T-helper 9 cell (primary cell): ENCODE data around the gene ACER3.
"Not testable (repeated sequence)": the region's sequence is repeated elsewhere in the genome, so short reads cannot be mapped to it uniquely, and the experiment has no call there.

Source experiments
- DNase-seq: peaks from one replicate; pipeline ENCODE4 v3.0.0-alpha.2; 2020

ACER3 gene

DNA sequence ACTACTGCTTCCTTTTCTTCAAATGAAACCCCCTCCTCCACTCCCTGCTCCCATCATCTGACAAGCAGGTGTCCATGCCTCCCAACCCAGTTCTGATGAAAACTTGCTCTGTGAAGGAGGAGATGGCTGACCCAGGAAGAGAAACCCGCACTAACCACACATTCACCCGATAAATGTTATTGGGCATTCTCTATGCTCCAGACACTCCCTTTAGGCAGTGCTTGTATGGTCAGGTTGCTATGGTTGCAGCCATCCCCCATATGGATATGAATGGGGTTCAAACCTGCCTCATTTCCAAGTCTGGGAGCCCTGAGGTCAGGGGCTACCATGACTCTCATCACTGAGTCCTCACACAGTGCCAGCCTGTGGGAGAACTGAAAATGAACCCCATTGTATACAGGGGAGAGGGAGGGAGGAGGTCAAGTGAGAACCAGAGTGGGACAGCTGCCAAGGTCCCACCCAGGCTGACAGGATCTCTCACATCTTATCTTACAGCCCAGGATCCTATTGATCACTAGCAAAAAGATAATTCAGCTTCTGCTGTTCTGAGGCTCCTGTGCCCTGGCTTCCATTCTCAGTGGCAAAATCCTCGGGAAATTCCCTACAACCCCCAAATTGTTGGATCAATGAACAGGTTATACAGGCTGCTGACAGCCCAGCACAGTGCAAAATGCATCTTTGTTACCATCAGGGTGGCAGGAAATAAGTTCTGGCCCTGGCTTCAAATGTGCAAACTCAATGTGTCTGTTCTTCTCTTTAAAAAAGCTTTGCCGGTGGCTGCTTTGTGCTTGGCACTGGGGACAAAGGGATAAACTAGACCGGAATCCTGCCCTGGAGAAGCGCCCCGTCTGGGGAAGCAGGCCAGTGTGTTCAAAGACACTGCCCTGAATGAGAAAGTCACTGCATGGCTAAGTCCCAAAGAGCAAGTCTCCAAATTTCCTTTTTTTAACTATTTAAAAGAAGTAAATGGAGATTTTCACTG, 22.7 kb upstream of the ACER3 start:
- no peak for DNase-seq

DNA sequence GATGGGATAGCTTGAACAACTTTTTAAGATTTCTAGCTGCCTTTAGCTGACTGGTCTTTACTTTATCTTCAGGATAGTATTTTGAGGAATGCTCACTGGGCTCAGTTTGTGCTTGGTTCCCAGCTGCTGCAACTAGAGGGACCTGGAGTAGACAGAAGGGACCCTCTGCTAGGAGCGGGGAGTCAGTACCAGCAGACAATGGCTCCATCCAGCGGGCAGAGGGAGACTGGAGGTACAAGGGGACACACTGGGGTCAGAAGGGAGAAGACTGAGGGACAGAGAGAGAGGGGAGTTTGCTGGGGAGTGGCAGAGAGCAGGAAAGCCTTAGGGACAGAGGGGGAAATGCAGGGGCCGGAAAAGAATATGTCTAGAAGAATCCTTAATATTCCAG, 22.0 kb upstream of the ACER3 start:
- no peak for DNase-seq

DNA sequence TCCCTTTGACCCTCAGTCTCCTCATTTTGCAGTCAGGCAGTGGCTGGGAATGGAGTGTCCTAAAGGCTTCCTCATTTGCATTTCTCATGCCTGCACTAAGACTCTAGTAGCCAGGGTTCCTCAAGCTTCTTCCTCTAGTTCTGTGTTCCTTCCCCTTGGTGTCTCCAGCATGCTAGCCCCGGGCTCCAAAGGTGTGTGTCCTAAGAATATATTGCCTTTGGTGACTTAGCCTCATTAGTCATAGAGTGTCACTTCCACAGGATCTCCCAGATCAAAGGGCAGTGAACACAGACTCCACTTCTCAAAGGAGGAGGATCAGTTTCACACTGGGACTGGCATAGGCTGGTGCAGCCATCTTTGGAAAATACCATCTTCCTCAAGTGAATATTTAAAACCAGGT, 21.4 kb upstream of the ACER3 start:
- no peak for DNase-seq

DNA sequence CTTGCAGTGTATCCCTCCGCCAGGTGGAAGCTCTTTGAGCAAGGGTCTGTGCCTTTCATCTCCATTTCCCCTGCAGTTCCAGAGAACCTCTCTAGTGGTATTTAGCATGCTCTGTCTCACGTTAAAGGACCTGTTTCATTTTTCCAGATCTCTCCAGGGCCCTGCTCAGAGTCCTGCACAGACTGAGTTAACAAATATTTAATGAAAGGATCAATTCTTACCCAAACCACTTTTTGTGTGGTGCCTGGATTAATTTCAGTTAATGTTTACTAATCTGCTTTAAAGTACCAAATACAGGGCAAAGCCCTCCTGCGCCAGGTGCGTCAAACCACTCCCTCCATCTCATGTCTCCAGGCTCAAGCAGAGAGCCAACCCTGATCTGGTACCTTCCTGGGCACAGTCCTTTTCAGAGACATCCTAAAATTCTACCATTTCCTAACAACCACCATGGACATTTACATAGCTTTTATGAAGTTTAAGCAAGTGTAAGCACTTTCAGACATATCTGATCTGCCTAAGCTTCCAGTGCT, 18.7 kb upstream of the ACER3 start:
- DNase-seq: no peak

DNA sequence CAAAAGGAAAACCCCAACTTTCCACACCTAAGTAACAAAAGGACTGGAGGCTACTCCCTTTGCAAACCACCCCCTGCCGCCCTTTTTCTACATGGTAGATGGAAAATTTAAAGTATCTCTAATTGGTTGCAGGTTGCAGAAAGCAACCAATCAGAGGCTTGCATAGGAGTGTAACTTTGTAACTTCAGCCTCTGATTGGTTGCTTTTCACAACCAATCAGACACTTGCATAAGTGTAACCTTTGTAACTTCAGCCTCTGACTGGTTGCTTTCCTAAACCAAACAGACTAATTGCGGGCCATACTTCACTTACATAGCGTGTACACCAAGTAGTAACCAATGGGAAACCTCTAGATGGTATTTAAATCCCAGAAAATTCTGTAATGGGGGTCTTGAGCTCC, 16.8 kb upstream of the ACER3 start:
- DNase-seq: no peak

DNA sequence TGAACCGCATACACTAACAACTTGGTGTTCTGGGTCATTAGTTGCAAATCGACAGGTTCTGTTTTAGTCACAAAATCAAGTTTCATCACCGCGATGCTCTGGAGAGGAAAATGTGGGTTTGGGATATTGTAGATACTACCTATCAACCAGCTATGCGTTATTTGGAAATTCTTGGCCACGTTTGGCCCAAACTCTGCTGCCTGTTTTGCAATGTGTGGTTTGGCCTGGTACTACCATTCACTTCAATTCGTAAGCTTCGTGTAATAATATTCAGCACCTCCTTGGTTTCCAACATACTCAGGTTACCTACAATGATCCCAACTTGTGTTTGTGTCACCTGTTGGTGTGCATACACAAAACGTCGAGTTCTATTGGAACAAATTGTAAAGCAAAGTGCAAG, 16.2 kb upstream of the ACER3 start:
- DNase-seq: no peak

DNA sequence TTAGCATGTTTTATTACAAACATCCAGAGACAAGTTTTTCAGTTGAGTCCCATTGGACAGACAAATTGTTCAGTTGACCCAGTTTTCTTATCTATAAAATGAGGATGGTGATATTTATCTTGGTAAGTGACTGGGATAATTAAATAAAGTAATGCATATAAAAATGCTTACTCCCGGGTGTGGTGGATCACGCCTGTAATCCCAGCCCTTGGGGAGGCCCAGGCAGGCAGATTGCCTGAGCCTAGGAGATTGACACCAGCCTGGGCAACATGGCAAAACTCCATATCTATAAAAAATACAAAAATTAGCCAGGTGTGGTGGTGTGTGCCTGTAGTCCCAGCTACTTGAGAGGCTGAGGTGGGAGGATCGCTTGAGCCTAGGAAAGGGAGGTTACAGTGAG, 15.6 kb upstream of the ACER3 start:
- DNase-seq: no peak

DNA sequence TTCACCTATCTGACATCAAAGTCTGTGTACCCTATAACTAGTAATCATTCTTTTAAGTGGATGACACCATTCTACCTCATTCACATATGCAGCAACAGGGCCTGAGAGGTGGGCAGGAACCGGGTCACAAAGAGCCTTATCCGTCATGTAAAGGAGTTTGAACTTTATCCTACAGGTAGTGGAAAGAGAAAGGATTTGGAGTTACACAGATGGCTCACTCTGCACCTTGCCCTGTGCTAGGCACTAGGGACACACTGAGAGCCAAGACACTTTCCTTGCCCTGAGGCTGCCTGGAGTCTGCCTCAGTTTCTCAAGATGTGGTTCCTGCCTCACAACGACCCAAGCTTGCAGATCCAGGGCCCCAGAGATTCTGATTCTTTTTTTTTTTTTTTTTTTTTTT, 14.3 kb upstream of the ACER3 start:
- no peak for DNase-seq

DNA sequence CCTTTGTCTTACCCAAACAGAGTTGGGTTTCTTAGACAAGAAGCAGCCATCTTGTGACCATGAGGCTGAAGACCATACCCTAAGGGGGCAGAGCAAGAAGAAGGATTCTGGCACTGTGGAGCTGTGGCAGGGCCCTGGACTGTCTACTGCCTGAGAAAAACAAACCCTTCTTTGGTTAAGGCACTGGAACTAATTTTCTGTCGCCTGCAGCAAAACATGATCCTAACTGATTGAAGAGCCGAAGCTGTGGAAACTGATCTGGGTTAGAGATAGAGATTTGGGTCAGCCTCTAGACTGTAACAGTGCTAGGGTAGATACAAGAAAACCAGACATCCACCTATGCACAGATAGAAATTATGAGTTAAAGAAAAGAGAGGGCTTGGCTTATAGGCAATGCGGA, 11.3 kb upstream of the ACER3 start:
- no peak for DNase-seq

DNA sequence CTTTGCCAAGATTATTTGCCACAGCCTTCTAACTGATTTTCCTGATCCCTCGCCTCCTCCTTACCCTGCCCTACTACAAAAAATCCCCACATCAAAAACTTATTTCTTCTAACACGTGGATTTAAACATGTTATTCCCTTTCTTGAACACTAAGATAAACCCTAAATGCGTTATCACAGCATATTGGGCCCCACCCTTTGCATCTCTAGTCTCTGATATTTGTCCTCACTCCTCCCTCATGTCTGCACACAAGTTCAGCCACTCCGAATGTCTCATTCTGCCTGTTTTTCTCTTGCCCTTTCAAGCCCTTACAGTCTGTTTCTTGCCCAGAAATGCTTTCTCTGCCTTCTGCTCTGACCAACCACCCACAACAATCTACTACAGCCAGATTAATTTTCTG, 10.6 kb upstream of the ACER3 start:
- no peak for DNase-seq

DNA sequence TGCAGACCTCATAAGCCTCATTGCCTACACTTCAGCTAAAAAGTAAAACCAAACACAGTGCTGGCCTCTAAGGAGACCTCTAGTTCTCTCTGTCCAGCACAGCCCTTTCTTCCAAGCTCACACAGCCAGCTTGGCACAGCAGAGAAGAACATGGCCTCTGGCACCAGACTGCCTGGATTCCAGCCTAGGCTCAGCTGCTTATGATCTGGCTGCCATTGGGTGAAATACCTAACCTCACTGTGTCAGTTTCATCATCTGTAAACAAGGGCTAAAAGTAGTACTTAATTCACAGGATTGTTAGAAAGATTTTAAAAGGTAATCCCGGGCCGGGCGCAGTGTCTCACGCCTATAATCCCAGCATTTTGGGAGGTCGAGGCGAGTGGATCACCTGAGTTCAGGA, 9.9 kb upstream of the ACER3 start:
- DNase-seq: no peak

DNA sequence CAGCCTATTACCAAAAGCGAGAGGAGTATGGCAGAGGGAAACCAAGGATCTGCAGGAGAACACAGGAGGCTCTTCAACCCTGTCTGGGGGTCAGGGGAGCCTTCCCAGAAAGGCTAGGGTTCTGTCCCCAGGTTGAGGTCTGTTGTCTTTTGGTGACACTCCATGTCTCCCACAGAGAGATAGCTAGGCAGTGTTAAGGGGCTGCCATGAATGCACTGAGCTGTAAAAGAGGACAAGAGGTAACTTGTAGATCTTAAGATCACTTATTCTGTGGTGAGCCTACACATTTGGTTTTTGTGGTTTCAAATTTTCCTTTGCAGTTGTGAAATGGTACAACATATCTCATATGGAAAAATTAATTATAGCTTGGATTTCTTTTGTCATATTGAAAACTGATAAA, 6.0 kb upstream of the ACER3 start:
- no peak for DNase-seq

DNA sequence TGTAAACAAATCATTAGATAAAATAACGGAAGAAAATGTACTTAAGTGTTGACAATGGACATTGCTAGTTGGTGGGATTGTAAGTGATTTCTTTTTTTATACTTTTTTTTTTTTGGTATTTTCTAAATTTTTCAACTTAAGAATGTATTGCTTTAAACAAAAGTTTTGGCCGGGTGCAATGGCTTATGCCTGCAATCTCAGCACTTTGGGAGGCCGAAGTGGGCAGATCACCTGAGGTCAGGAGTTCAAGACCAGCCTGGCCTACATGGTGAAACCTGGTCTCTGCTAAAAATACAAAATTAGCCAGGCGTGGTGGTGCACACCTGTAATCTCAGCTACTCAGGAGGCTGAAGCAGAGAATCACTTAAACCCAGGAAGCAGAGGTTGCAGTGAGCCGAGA, 5.0 kb upstream of the ACER3 start:
- not testable (repeated sequence) for DNase-seq

DNA sequence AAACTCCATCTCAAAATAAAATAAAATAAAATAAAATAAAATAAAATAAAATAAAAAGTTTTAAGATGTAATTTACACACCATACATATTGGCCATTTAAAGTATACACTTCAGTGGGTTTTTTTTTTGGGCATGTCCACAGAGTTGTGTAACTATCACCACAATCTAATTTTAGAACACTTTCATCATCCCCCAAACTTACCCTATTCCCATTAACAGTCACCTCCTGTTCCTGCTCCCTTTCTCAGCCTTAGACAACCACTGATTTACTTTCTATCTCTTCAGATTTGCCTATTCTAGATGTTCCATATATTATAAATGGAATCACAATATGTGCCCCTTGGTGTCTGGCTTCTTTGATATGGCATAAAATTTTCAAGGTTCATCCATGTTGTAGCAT, 4.6 kb upstream of the ACER3 start:
- no peak for DNase-seq

DNA sequence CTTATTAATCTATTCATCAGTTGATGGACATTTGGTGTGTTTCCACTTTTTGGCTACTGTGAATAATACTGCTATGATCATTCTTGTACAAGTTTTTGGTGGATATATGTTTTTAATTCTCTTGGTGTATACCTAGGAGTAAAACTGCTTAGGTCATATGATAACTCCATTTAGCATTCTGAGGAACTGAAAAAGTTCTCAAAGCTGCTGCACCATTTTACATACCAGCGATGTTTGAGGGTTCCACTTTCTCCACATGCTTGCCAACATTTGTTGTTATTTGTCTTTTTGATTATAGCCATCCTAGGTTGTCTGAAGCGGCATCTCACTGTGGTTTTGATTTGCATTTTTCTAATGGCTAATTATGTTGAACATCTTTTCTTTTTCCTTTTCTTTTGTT, 4.1 kb upstream of the ACER3 start:
- DNase-seq: no peak

DNA sequence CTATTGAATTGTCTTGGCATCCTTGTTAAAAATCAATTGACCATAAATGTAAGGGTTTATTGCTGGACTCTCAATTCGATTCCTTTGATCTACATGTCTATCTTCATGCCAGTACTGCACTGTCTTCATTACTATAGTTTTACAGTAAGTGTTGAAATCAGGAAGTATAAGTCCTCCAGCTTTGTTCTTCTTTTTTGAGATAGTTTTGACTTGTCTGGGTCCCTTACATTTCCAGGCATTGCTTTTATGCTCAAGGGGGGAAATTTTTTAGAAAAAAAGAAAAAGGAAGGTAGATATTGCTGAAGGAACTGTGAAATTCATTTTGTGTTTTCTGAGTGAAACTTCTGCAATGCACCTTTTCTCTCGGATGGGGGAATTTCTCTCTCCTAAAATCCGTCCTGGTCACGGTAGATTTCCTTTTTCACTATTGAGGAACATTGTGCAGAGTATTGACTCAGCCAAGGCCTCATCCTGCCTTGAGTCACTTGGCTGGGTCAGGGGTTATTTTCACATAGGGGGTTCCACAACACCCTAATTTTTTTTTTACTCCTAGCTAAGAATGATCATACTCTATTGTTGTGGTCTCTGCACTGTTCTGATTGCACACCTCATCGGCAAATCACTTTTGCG, 2.8 kb upstream of the ACER3 start:
- no peak for DNase-seq

DNA sequence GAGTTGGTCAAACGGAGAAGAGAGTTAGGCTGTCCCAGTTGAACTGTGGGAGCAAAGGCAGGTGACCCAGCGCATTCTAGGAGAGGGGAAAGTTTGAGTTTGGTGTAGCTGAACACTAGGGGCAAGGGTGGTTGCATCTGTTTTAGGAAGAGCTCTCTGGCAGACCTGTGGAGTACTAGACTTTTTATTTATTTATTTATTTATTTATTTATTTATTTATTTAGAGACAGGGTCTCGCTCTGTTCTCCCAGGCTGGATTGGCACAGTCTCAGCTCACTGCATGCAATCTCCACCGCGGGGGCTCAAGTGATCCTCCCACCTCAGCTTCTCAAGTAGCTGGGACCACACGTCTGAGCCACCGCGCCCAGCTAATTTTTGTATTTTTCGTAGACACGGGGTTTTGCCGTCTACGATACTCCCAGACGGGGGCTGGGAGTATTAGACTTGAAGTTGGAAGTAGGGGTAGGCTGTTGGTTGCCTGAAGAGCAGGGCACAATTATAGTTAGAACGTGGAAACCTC, 950 bp upstream of the ACER3 start:
- no peak for DNase-seq

DNA sequence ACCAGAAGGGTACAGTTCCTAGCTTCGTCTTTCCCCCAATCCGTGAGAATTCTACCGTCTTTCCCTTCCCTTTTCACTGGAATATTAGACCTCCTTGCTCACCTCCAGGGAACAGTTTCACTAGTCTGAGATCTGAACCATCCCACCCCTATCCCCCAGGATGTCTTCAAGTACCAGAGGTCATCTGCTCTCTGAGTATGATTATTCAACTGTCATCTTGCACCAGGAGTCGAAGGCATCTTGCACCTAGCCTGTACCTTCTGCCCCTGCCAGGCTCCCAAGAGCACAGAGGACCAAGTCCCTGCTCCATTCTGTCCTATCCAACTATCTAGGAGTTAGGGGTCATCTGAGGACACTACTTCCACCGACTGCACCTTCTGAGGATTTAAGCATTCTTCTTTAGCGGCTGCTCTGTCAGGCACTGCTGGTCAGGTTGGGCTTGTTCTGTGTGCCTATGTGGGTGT, 804 bp downstream of the ACER3 start:
- no peak for DNase-seq

DNA sequence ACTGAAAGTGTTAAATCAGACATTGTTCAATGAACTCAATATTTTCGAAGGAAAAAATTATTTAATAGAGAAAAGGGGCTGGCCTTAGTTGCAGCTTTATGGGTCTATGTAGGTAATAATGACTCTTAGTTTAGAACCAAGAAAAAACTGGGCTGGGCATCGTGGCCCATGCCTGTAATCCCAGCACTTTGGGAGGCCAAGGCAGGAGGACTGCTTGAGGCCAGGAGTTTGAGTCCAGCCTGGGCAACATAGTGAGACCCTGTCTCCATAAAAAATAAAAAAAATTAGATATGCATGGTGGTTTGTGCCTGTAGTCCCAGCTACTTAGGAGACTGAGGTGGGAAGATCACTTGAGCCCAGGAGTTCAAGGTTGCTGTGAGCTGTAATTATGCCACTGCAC, 2.1 kb downstream of the ACER3 start:
- not testable (repeated sequence) for DNase-seq

DNA sequence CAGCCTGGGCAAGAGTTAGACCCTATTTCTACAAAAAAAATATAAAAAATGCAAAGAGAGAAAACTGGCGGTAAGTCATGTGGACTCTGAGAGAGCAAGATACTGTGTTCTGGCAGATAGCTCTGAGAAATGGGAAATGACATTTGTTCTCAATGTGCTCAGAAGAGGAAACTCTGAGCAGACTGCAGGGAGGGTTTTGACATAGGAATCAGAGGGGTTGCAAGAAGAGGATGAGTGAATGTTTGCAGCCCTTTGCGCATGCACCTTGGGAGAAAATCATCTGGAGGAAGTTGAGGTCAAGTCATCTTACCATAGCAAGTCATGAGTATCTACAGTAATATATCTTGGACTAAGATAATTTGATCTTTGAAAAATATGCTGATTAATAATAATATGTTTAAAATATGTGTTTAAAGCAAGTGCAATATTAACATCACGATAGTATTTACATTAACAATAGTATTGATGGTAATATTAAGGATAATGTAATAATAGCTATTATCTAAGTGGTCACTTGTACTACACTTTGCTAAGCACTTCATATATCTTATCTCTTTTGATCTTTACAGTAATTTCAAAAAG, 2.6 kb downstream of the ACER3 start:
- DNase-seq: no peak

DNA sequence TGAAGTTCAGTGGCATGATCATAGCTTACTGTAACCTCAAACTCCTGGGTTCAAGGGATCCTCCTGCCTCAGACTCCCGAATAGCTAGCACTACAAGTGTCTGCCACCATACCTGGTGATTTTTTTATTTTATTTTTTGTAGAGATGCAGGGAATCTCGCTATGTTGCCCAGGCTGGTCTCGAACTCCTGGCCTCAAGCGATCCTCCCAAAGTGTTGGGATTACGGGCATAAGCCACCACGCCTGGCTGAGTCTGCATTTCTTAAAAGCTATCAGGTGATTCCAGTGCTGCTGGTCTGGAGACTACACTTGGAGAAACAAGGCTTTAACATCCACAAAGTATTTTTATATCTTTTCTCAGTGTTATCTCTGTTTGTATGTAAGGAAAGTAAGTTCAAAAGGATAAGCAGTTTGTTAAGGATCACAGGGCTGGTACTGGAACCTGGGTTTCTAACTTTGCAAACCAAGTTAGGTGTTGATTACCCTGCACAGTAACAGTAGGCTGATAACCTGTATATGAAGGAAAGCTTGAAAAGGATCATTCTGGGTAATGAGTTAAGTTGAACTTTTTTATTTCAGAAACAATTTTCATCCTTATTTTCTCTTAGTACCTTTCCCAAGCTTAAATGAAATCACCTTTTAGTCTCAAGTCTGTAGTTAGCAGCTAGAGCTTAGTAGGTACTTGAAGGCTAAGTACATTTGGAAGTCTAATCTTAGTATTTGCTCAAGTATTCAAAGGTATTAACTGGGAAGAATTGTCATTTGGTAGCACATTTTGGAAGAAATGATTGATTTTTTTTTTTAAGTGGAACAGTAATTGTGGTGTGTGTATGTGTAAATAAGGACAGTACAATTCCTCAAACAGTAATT, 12.5 kb downstream of the ACER3 start:
- no peak for DNase-seq

DNA sequence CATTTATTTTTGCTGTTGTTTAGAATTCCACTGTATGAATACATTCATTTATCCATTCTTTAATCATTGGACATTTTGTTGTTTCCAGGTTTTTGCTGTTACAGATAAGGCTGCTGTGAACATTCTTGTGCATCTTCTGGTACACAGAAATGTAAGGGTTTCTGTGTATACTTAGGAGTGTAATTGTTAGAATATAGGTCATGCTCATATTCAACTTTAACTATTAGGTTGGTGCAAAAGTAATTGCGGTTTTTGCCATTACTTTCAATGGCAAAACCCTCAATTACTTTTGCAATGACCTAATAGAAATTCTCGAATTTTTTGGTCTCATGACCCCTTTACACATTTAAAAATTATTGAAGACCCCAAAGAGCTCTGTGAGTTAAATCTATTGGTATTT, 17.3 kb downstream of the ACER3 start:
- DNase-seq: no peak
